ENCODE data around the gene CACNA2D2. TPM values are rescaled to one million over a fixed set of nuclear protein-coding genes. Genes with fewer than 3 reads are reported as not detected.

The CACNA2D2 gene
- total RNA-seq, 1 experiment from 2014 or later, result 27.7 TPM

DNA sequence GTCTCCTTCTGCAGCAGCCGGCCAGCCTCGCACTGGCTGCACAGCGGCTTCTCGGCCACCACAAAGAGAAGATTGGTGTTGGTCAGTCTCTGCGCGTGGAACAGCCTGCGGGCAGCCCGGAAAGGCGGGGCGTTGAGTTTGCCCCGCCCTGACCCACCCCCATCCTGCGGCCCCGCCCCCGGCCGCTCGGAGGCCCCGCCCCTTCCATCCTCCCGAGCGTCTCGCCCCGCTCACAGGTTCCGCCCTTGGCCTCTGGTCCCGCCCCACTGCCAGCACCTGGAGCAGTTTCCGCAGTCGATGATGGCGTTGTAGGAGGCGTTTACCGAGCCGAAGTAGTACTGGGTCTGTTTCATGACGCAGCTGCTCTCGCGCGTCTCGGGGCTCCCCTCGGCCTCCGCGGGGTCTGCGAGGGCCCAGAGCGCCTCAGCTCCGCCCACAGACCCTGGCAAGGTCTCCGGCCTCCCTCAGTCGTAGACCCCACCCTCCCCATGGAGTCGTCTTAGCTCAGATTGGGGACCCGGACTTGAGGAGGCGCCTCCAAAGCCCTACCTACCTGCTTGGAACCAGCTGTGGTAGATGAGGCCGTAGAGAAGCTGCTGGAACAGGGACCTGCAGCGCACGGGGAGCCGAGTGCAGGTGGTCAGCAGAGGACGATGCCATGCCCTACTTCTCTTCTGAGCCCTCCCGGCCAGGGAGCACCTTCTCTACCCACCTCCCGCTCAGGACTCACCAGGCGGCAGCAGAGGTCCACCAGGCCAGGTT is 138.2 kb downstream of the CACNA2D2 start:
- Histone ChIP-seq H4K5ac (ENCODE audit: insufficient read length, low read depth, low read length) (no peak overlapping the region), H3T11ph (ENCODE audit: low read length) (no peak overlapping the region), H2BK5ac (ENCODE audit: insufficient read length, low read length) (no peak overlapping the region), H3K14ac (ENCODE audit: insufficient read depth, low read length) (0 out of 2 replicates have a peak overlapping the region, but pooled peaks have one; percentile 14), H3K4ac (ENCODE audit: low read depth, low read length) (no peak overlapping the region), H4K91ac (ENCODE audit: insufficient read length, low read depth, low read length) (no peak overlapping the region), H3K4me1 (ENCODE audit: insufficient read depth, low read length) (no peaks in the 10 kb centered on the region), H3K79me2 (ENCODE audit: insufficient read depth, low read length) (no peaks in the 10 kb centered on the region), H2BK20ac (ENCODE audit: low read depth, low read length, poor library complexity, severe bottlenecking) (no peak overlapping the region), H2AFZ (ENCODE audit: low read length) (no peak overlapping the region), H4K20me1 (ENCODE audit: control insufficient read depth, insufficient read depth, insufficient read length) (no peaks in the 10 kb centered on the region), H3K23me2 (ENCODE audit: insufficient read length, low read depth, low read length, poor library complexity, severe bottlenecking) (peaks cover 10% of the 10 kb centered on the region), H3K27ac (ENCODE audit: insufficient read length, low read depth, low read length) (no peak overlapping the region), H3K9me3 (ENCODE audit: control insufficient read depth, low read depth, low read length) (no peaks in the 10 kb centered on the region), H3K79me1 (ENCODE audit: insufficient read depth, low read depth, low read length, poor library complexity, severe bottlenecking) (no peaks in the 10 kb centered on the region), H3K56ac (ENCODE audit: insufficient read length, low read depth, low read length) (no peak overlapping the region), H2BK120ac (ENCODE audit: low read depth, low read length, poor library complexity, severe bottlenecking) (no peak overlapping the region), H2BK12ac (ENCODE audit: insufficient read length, low read depth, low read length) (no peak overlapping the region), H3K18ac (ENCODE audit: insufficient read length, low read depth, low read length) (no peak overlapping the region), H3K23ac (ENCODE audit: insufficient read length, low read depth, low read length) (no peak overlapping the region), H3K4me2 (ENCODE audit: insufficient read depth, insufficient read length, low read length) (peak overlapping the region; percentile 63), H2AK5ac (ENCODE audit: insufficient read length, low read length) (no peak overlapping the region), H3K9ac (ENCODE audit: extremely low read depth, insufficient read length, low read length) (peak overlapping the region; percentile 21), H4K8ac (replicated peaks; ENCODE audit: insufficient read length, low read depth, low read length) (no peak overlapping the region), H2BK15ac (ENCODE audit: low read depth, low read length) (no peak overlapping the region), H3K27me3 (ENCODE audit: insufficient read depth, low read length) (no peaks in the 10 kb centered on the region)
- Mint-ChIP-seq H3K27me3 (ENCODE audit: low read depth) (peaks cover 17% of the 10 kb centered on the region), H3K4me3 (peak overlapping the region; percentile 68 to 85), H3K9me3 (no peaks in the 10 kb centered on the region; a peak in 1 of 5 replicates), H3K4me1 (peaks cover 7 to 12% of the 10 kb centered on the region in 2 experiments), H3K27ac (no peak overlapping the region; a peak in 1 of 7 replicates), H3K36me3 (ENCODE audit: insufficient read depth in 1 of 3, low read depth in 3 of 3) (no peaks in the 10 kb centered on the region)
- TF ChIP-seq, protein P1, sequence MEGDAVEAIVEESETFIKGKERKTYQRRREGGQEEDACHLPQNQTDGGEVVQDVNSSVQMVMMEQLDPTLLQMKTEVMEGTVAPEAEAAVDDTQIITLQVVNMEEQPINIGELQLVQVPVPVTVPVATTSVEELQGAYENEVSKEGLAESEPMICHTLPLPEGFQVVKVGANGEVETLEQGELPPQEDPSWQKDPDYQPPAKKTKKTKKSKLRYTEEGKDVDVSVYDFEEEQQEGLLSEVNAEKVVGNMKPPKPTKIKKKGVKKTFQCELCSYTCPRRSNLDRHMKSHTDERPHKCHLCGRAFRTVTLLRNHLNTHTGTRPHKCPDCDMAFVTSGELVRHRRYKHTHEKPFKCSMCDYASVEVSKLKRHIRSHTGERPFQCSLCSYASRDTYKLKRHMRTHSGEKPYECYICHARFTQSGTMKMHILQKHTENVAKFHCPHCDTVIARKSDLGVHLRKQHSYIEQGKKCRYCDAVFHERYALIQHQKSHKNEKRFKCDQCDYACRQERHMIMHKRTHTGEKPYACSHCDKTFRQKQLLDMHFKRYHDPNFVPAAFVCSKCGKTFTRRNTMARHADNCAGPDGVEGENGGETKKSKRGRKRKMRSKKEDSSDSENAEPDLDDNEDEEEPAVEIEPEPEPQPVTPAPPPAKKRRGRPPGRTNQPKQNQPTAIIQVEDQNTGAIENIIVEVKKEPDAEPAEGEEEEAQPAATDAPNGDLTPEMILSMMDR (conservative IDR thresholded peaks at IDR 0.05), result no peak; the same call in 2 of the 3 replicates
- no CpG with 5 or more reads among the region's 53 CpGs for WGBS (ENCODE audit: extremely low coverage, insufficient read length, low lambda C conversion rate)
- DNase-seq, result peak; percentile 97
